PC-3 (cell line): ENCODE measurements around the gene TP53BP1. TPM values are rescaled to one million over a fixed set of nuclear protein-coding genes. Genes with fewer than 3 reads are reported as not detected.
A peak's percentile ranks its signal among the peaks of the same experiment; 100 is the strongest.

Experiments used
- ATAC-seq: fragments of 200-7000 bp; cut with Tn5 transposase; 2 replicates; pipeline ENCODE4 v1.9.1; 2020; ENCODE audit warnings: mild to moderate bottlenecking, moderate library complexity
- BruUV-seq: library from RNA; stranded (reverse); fragments of 400-500 nt; replicated peaks from 2 replicates; lab custom pipeline; 2021; lab: Mats Ljungman, UMichigan
- CTCF ChIA-PET: fragments of 300-600 bp; sonication (Branson Sonifier 250); formaldehyde crosslinking; loops from one replicate; lab custom pipeline; 2022; ENCODE audit warnings: antibody characterized with exemption; lab: Charles Lee
- POLR2A ChIA-PET: fragments of 300-600 bp; sonication (Branson Sonifier 250); formaldehyde crosslinking; loops from one replicate; lab custom pipeline; 2022; ENCODE audit warnings: antibody characterized with exemption; ENCODE audit not compliant: unreplicated experiment; lab: Charles Lee
- DNase-seq: peaks from one replicate; pipeline ENCODE4 v3.0.0-alpha.2; 2015
- H2AFZ ChIP-seq: fragments of 300-600 bp; sonication (generic); 2 replicates; pipeline ENCODE4 v1.6.0; 2016; ENCODE audit warnings: antibody characterized with exemption, low read length
- H3F3A ChIP-seq: fragments of 300-600 bp; sonication (generic); one replicate; pipeline ENCODE4 v1.6.0; 2017; ENCODE audit warnings: antibody characterized with exemption, low read length, control low read depth, mild to moderate bottlenecking; ENCODE audit not compliant: unreplicated experiment
- H3K27ac ChIP-seq: fragments of 300-600 bp; sonication (generic); 2 replicates; pipeline ENCODE4 v1.5.1; 2016; ENCODE audit warnings: mild to moderate bottlenecking, low read length
- H3K27me3 ChIP-seq: fragments of 300-600 bp; sonication (generic); 2 replicates; pipeline ENCODE4 v1.6.1; 2016; ENCODE audit warnings: low read length, mixed read lengths
- H3K36me3 ChIP-seq: fragments of 300-600 bp; sonication (generic); 2 replicates; pipeline ENCODE4 v1.6.1; 2016; ENCODE audit warnings: low read depth, mixed run types, low read length, mixed read lengths
- H3K4me1 ChIP-seq: fragments of 300-600 bp; sonication (generic); 2 replicates; pipeline ENCODE4 v1.5.1; 2016; ENCODE audit warnings: low read length; ENCODE audit not compliant: insufficient read depth
- H3K4me2 ChIP-seq: fragments of 300-600 bp; sonication (generic); 2 replicates; pipeline ENCODE4 v1.6.0; 2016; ENCODE audit warnings: low read length
- H3K4me3 ChIP-seq: fragments of 300-600 bp; sonication (generic); 2 replicates; pipeline ENCODE4 v1.5.1; 2016; ENCODE audit warnings: mild to moderate bottlenecking, low read length, mixed read lengths
- H3K79me2 ChIP-seq: fragments of 300-600 bp; sonication (generic); 2 replicates; pipeline ENCODE4 v1.6.1; 2017; ENCODE audit warnings: low read length, mixed read lengths
- H3K9ac ChIP-seq: fragments of 300-600 bp; sonication (generic); 2 replicates; pipeline ENCODE4 v1.6.0; 2016; ENCODE audit warnings: mild to moderate bottlenecking, low read length
- H3K9me2 ChIP-seq: fragments of 300-600 bp; sonication (generic); replicated peaks from 2 replicates; pipeline ENCODE4 v1.6.1; 2016; ENCODE audit warnings: mixed run types, low read length, mixed read lengths
- H3K9me3 ChIP-seq: fragments of 300-600 bp; sonication (generic); 2 replicates; pipeline ENCODE4 v1.6.1; 2016; ENCODE audit warnings: low read length, mixed read lengths
- H4K20me1 ChIP-seq: fragments of 300-600 bp; sonication (generic); 2 replicates; pipeline ENCODE4 v1.6.1; 2016; ENCODE audit warnings: low read length, mixed read lengths
- EZH2 ChIP-seq: fragments of 300-600 bp; sonication (generic); IDR thresholded peaks from one replicate; pipeline ENCODE4 v1.6.1; 2017; ENCODE audit warnings: antibody characterized with exemption, mild to moderate bottlenecking, low read length; ENCODE audit not compliant: unreplicated experiment
- EZH2phosphoT487 ChIP-seq: fragments of 300-600 bp; sonication (generic); IDR thresholded peaks from 2 replicates; pipeline ENCODE4 v1.6.1; 2018; ENCODE audit warnings: mild to moderate bottlenecking, antibody characterized with exemption, low read length, borderline replicate concordance
- intact Hi-C: fragments of 100-400 bp; cut with micrococcal nuclease; formaldehyde crosslinking; loops from 2 replicates; pipeline ENCODE4 v1.9.0; 2023
- total RNA-seq: library from RNA; depleted of rRNA; stranded (reverse); fragments of >200 nt; gene quantifications from 2 replicates; pipeline ENCODE4 v1.2.3, GENCODE V29; 2014
- TF ChIP-seq, protein P1 (sequence below): fragments of 300-600 bp; sonication (generic); conservative IDR thresholded peaks from 2 replicates; pipeline ENCODE4 v1.5.1; 2017; ENCODE audit warnings: antibody characterized with exemption, low read depth, mild to moderate bottlenecking, low read length

TP53BP1 gene
- total RNA-seq, 1 experiment from 2014 or later: 55.7 TPM

- Histone ChIP-seq H3K9me2 (no peaks in the 10 kb centered on the region), H2AFZ (no peak overlapping the region), H3K27me3 (no peaks in the 10 kb centered on the region), H3K36me3 (peaks cover 31% of the 10 kb centered on the region), H3K9me3 (no peaks in the 10 kb centered on the region), H3K9ac (no peak overlapping the region), H3K27ac (no peak overlapping the region), H3K4me2 (no peak overlapping the region), H3K4me3 (no peak overlapping the region), H3F3A (peaks cover 7% of the 10 kb centered on the region), H3K4me1 (no peaks in the 10 kb centered on the region), H4K20me1 (no peaks in the 10 kb centered on the region; the same call in 1 of the 2 replicates), H3K79me2 (no peaks in the 10 kb centered on the region)
- peak; percentile 41 for DNase-seq
- no peak for ATAC-seq
- no peak for TF ChIP-seq EZH2
- TF ChIP-seq, protein P1, sequence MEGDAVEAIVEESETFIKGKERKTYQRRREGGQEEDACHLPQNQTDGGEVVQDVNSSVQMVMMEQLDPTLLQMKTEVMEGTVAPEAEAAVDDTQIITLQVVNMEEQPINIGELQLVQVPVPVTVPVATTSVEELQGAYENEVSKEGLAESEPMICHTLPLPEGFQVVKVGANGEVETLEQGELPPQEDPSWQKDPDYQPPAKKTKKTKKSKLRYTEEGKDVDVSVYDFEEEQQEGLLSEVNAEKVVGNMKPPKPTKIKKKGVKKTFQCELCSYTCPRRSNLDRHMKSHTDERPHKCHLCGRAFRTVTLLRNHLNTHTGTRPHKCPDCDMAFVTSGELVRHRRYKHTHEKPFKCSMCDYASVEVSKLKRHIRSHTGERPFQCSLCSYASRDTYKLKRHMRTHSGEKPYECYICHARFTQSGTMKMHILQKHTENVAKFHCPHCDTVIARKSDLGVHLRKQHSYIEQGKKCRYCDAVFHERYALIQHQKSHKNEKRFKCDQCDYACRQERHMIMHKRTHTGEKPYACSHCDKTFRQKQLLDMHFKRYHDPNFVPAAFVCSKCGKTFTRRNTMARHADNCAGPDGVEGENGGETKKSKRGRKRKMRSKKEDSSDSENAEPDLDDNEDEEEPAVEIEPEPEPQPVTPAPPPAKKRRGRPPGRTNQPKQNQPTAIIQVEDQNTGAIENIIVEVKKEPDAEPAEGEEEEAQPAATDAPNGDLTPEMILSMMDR: peak; percentile 64
- no TSS peak for BruUV-seq
- POLR2A ChIA-PET: no interaction called here
- intact Hi-C loops: loop anchor here (1.0 to 2.0 kb wide), 2 partner anchors 27 to 31 kb away; no protein-coding TSS in a partner anchor
- CTCF ChIA-PET: interaction anchor here (0.7 kb wide), 1 partner anchor 28 kb away, joined by 3 read pairs; no protein-coding TSS in a partner anchor
Measured at GRCh38 chr15:43483297-43484128, 9.4 kb downstream of the TP53BP1 start.

- POLR2A ChIA-PET: no interaction called here
Measured at GRCh38 chr15:43473885-43474284, 19.1 kb downstream of the TP53BP1 start.

DNA sequence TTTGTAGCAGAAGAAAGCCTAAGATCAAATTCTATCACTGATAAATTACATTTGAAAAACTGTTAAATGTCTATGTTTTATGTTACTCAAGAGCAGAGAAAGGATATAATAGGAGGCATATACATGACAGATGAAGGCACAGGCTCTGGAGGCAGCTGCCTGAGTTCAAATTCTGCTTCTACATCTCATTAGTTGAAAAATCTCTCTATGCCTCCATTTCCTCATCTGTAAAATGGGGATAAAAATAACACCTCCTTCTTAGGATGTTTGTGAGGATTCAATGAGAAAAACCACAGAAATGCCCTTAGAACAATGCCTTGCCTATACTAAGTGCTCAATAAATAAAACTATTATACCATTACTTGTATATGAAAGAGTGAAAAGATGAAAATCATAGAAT is 21.0 kb downstream of the TP53BP1 start:
- no TSS peak for BruUV-seq

More at GRCh38 chr15:43473885-43474284, 19.1 kb downstream of the TP53BP1 start:
- no peaks in the 10 kb centered on the region for H4K20me1 ChIP-seq
- no peaks in the 10 kb centered on the region for H3K4me1 ChIP-seq
- BruUV-seq: no TSS peak
- TF ChIP-seq, protein P1: no peak
- no peak for TF ChIP-seq EZH2phosphoT487
- no peak for TF ChIP-seq EZH2
- H3K4me2 ChIP-seq: no peak overlapping the region
- intact Hi-C loops: no loop called here
- CTCF ChIA-PET: no interaction called here
- no peaks in the 10 kb centered on the region for H3F3A ChIP-seq
- H3K9me3 ChIP-seq: no peaks in the 10 kb centered on the region
- H2AFZ ChIP-seq: no peak overlapping the region
- no peak overlapping the region for H3K27ac ChIP-seq
- H3K36me3 ChIP-seq: peaks cover 56% of the 10 kb centered on the region
- no peaks in the 10 kb centered on the region for H3K9me2 ChIP-seq
- H3K27me3 ChIP-seq: no peaks in the 10 kb centered on the region
- no peaks in the 10 kb centered on the region for H3K79me2 ChIP-seq
- no peak for ATAC-seq
- no peak overlapping the region for H3K9ac ChIP-seq
- no peak overlapping the region for H3K4me3 ChIP-seq
- DNase-seq: no peak

More for the DNA sequence above, 21.0 kb downstream of the TP53BP1 start:
- Histone ChIP-seq H3K27me3 (no peaks in the 10 kb centered on the region), H3F3A (no peaks in the 10 kb centered on the region), H4K20me1 (no peaks in the 10 kb centered on the region), H3K4me3 (no peak overlapping the region), H3K9ac (no peak overlapping the region), H3K9me3 (no peaks in the 10 kb centered on the region), H3K79me2 (no peaks in the 10 kb centered on the region), H3K9me2 (no peaks in the 10 kb centered on the region), H3K4me2 (no peak overlapping the region), H3K4me1 (no peaks in the 10 kb centered on the region), H3K36me3 (peaks cover 52% of the 10 kb centered on the region), H3K27ac (no peak overlapping the region), H2AFZ (no peak overlapping the region)
- ATAC-seq (no peak), DNase-seq (no peak)
- ChIA-PET CTCF (no interaction called here), POLR2A (no interaction called here)
- intact Hi-C loops: no loop called here
- TF ChIP-seq, protein P1: no peak
- no peak for TF ChIP-seq EZH2phosphoT487
- TF ChIP-seq EZH2: no peak
